GM12892 (cell line): ENCODE results near the gene DLGAP1.

Experiments
- POLR2A ChIP-seq: IDR thresholded peaks from 2 replicates; pipeline ENCODE4 v1.6.1; 2011; ENCODE audit warnings: low read depth, low read length, control low read depth
- POLR2AphosphoS5 ChIP-seq: IDR thresholded peaks from 2 replicates; pipeline ENCODE4 v1.6.1; 2011; ENCODE audit warnings: low read depth, low read length, control low read depth
- TAF1 ChIP-seq: IDR thresholded peaks from 2 replicates; pipeline ENCODE4 v1.6.1; 2011; ENCODE audit warnings: low read depth, mild to moderate bottlenecking, control low read depth, low read length, borderline replicate concordance

DNA sequence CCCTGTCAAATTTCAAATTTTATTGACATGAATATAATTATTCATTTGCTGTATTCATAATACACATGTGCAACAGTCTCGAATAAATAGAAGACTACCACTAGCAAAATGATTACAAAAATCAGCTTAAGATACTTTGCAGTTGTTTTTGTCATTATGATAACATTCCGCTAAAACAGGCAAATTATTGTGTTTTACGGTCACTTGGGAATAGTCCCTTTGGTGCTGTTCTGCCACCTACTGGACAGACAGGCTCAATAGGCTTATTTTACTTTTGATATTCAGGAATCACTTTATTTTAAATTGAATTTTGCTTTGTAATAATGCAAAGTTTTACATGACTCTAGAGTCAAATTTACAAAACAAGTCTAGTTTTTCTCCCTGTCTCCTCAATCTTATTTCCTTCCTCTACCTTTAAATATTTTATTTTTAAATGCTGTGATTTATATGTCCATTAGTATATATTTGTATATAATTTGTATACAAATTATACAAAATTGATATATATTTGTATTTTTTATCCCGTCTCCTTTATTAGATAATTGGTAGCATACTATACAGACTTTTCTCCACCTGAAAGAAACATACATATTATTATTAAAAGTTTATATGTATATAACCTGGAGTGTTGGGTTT is 456.3 kb downstream of the DLGAP1 start:
- TF ChIP-seq POLR2A (no peak), POLR2AphosphoS5 (no peak), TAF1 (no peak)
